Caco-2 (cell line): Measurements from ENCODE around the gene RIPOR2. TPM values are rescaled to one million over a fixed set of nuclear protein-coding genes. Genes with fewer than 3 reads are reported as not detected.
A peak's percentile ranks its signal among the peaks of the same experiment; 100 is the strongest.

Experiments used
- BruUV-seq: library from RNA; stranded (reverse); fragments of 400-500 nt; replicated peaks from 2 replicates; lab custom pipeline; 2021; lab: Mats Ljungman, UMichigan
- CTCF ChIA-PET: fragments of 300-600 bp; sonication (Branson Sonifier 250); formaldehyde crosslinking; loops from one replicate; lab custom pipeline; 2022; ENCODE audit warnings: antibody characterized with exemption; lab: Charles Lee
- POLR2A ChIA-PET: fragments of 300-600 bp; sonication (Branson Sonifier 250); formaldehyde crosslinking; loops from one replicate; lab custom pipeline; 2022; ENCODE audit warnings: antibody characterized with exemption; lab: Charles Lee
- DNase-seq, 2 experiments: peaks; one replicate each; pipeline versions ENCODE4 v3.0.0 to v3.0.0-alpha.2; 2020 to 2022
- H3K27me3 ChIP-seq: replicated peaks from 2 replicates; pipeline ENCODE4 v1.6.0; 2011; ENCODE audit warnings: low read length; ENCODE audit not compliant: control insufficient read depth, insufficient read depth
- H3K36me3 ChIP-seq: 2 replicates; pipeline ENCODE4 v1.5.1; 2011; ENCODE audit warnings: low read length; ENCODE audit not compliant: control insufficient read depth, insufficient read depth
- H3K4me1 ChIP-seq: fragments of 250-450 bp; sonication (Bioruptor Pico); 2 replicates; pipeline ENCODE4 v1.5.1; 2020; ENCODE audit warnings: mild to moderate bottlenecking
- H3K4me3 ChIP-seq: 2 replicates; pipeline ENCODE4 v1.5.1; 2011; ENCODE audit warnings: low read depth, mild to moderate bottlenecking, control low read depth, low read length
- H3K9me3 ChIP-seq: fragments of 250-450 bp; sonication (Bioruptor Pico); 2 replicates; pipeline ENCODE4 v1.5.1; 2020; ENCODE audit warnings: mild to moderate bottlenecking, moderate library complexity
- H3K27ac Mint-ChIP-seq: one replicate; pipeline ENCODE4 v1.8.0; 2022; ENCODE audit warnings: mixed read lengths; ENCODE audit not compliant: unreplicated experiment
- H3K27me3 Mint-ChIP-seq: one replicate; pipeline ENCODE4 v1.8.0; 2022; ENCODE audit warnings: mixed read lengths; ENCODE audit not compliant: insufficient read depth, unreplicated experiment
- H3K36me3 Mint-ChIP-seq: one replicate; pipeline ENCODE4 v1.8.0; 2022; ENCODE audit warnings: mild to moderate bottlenecking, mixed read lengths; ENCODE audit not compliant: insufficient read depth, unreplicated experiment
- H3K4me1 Mint-ChIP-seq: one replicate; pipeline ENCODE4 v1.8.0; 2022; ENCODE audit warnings: low read depth, mixed read lengths; ENCODE audit not compliant: unreplicated experiment
- H3K4me3 Mint-ChIP-seq: one replicate; pipeline ENCODE4 v1.8.0; 2022; ENCODE audit warnings: mild to moderate bottlenecking, moderate library complexity, mixed read lengths; ENCODE audit not compliant: unreplicated experiment
- H3K9me3 Mint-ChIP-seq: one replicate; pipeline ENCODE4 v1.8.0; 2022; ENCODE audit warnings: mixed read lengths; ENCODE audit not compliant: unreplicated experiment
- intact Hi-C: fragments of 100-400 bp; cut with micrococcal nuclease; formaldehyde crosslinking; loops from one replicate; pipeline ENCODE4 v1.10.0; 2022; ENCODE audit not compliant: unreplicated experiment
- total RNA-seq: library from RNA; stranded (reverse); gene quantifications from 2 replicates; pipeline ENCODE4 v1.2.3, GENCODE V29; 2022
- TF ChIP-seq, protein P1 (sequence below), 2 experiments: fragments of 200-600 bp in 1 of 2; IDR thresholded peaks; 1 replicate in 1 of 2; 2 replicates in 1 of 2; pipeline versions ENCODE4 v1.5.1 to v1.8.0; 2011 to 2022; ENCODE audit warnings: antibody characterized with exemption in 1 of 2, control low read depth in 1 of 2, inconsistent platforms in 1 of 2, low read depth in 1 of 2, low read length in 1 of 2, mild to moderate bottlenecking in 1 of 2, moderate library complexity in 1 of 2; ENCODE audit not compliant: insufficient read depth in 1 of 2, severe bottlenecking in 1 of 2, unreplicated experiment in 1 of 2

RIPOR2 gene
- total RNA-seq, 1 experiment from 2014 or later = 0.64 TPM

DNA sequence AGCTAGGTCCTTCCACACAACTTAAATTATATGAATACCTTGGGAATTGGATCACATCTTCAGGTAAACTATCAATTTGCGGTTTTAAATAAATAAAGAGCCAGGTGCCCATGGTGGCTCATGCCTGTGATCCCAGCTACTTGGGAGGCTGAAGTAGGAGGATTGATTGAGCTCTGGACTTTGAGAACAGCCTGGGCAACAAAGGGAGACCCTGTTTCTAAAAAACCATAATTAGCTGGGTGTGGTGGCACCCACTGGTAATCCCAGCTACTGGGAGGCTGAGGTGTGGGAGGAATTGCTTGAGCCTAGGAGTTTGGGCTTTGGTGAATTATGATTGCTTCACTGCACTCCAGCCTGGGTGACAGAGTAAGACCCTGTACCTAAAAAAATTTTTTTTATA lies 157.6 kb downstream of the RIPOR2 start:
- TF ChIP-seq, protein P1, sequence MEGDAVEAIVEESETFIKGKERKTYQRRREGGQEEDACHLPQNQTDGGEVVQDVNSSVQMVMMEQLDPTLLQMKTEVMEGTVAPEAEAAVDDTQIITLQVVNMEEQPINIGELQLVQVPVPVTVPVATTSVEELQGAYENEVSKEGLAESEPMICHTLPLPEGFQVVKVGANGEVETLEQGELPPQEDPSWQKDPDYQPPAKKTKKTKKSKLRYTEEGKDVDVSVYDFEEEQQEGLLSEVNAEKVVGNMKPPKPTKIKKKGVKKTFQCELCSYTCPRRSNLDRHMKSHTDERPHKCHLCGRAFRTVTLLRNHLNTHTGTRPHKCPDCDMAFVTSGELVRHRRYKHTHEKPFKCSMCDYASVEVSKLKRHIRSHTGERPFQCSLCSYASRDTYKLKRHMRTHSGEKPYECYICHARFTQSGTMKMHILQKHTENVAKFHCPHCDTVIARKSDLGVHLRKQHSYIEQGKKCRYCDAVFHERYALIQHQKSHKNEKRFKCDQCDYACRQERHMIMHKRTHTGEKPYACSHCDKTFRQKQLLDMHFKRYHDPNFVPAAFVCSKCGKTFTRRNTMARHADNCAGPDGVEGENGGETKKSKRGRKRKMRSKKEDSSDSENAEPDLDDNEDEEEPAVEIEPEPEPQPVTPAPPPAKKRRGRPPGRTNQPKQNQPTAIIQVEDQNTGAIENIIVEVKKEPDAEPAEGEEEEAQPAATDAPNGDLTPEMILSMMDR (IDR thresholded peaks at IDR 0.05; ENCODE audit: insufficient read depth in 1 of 2, low read depth in 1 of 2, low read length in 1 of 2, severe bottlenecking in 1 of 2, unreplicated experiment in 1 of 2) = no peak
- peaks cover 19% of the 10 kb centered on the region for H3K4me1 Mint-ChIP-seq
- Histone ChIP-seq H3K4me3 (0 out of 2 replicates have a peak overlapping the region, but pooled peaks have one; percentile 11), H3K27me3 (no peaks in the 10 kb centered on the region), H3K9me3 (no peaks in the 10 kb centered on the region), H3K4me1 (peaks cover 41% of the 10 kb centered on the region), H3K36me3 (peaks cover 3% of the 10 kb centered on the region; the same call in 1 of the 2 replicates)
- H3K27ac Mint-ChIP-seq = no peak overlapping the region
- no TSS peak for BruUV-seq
- DNase-seq = no peak
- ChIA-PET POLR2A (no interaction called here), CTCF (no interaction called here)
- H3K9me3 Mint-ChIP-seq = no peaks in the 10 kb centered on the region
- intact Hi-C loops = no loop called here
- no peaks in the 10 kb centered on the region for H3K27me3 Mint-ChIP-seq
- no peak overlapping the region for H3K4me3 Mint-ChIP-seq
- H3K36me3 Mint-ChIP-seq = peaks cover 62% of the 10 kb centered on the region

DNA sequence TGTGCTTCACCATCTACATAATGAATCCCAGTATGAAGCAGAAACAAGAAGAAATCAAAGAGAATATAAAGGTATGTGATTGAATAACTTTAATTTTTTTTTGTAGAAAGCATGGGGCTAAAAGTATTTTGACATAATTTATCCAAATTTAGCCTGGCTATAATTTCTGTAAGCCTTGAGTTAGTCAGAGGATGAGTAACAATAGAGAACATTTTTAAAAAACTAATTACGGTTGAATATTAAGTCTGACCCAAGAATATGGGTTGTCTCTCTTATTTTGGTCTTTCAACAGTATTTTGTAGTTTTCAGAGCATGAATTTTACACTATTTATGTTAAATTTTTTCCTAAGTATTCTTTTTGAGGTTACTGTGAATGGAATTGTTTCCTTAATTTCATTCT lies 158.5 kb downstream of the RIPOR2 start:
- no peak overlapping the region for H3K27ac Mint-ChIP-seq
- Histone ChIP-seq H3K4me3 (peak overlapping the region; percentile 7; the same call in 1 of the 2 replicates), H3K9me3 (no peaks in the 10 kb centered on the region), H3K36me3 (peaks cover 3% of the 10 kb centered on the region; the same call in 1 of the 2 replicates), H3K4me1 (peaks cover 41% of the 10 kb centered on the region), H3K27me3 (no peaks in the 10 kb centered on the region)
- TF ChIP-seq, protein P1 (IDR thresholded peaks at IDR 0.05; ENCODE audit: insufficient read depth in 1 of 2, low read depth in 1 of 2, low read length in 1 of 2, severe bottlenecking in 1 of 2, unreplicated experiment in 1 of 2) = no peak
- peaks cover 53% of the 10 kb centered on the region for H3K36me3 Mint-ChIP-seq
- CTCF ChIA-PET = no interaction called here
- POLR2A ChIA-PET = no interaction called here
- no peak overlapping the region for H3K4me3 Mint-ChIP-seq
- no peaks in the 10 kb centered on the region for H3K9me3 Mint-ChIP-seq
- intact Hi-C loops = no loop called here
- no peaks in the 10 kb centered on the region for H3K27me3 Mint-ChIP-seq
- no peak for DNase-seq
- no TSS peak for BruUV-seq
- H3K4me1 Mint-ChIP-seq = peaks cover 18% of the 10 kb centered on the region

DNA sequence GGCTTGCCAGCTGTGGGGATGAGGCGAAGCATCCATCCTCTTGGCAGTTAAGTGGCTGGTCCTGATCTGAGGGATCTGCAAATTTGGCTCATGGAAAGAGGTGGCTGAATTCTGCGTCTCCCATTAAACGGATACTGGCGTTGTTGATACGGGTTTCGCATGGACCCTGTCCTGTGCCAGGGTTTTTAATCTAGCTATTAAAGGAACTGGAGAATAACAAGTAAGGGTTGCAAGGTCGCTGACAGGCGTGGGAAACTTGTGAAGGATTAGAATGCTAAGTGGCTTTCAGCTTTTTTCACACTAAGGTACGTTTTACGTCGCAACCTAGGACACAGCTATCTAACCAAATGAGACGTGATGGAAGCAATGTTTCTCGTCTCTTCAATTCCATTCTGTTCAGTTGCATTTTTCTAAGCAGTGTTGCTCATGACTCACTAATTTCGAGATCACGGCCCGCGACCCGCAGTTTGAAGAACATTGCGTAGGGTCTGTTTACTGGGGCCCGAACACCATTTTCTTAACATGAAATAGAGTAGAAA lies 160.2 kb downstream of the RIPOR2 start:
- BruUV-seq = TSS peak; percentile 32
- POLR2A ChIA-PET = interaction anchor here (0.6 to 0.8 kb wide), 2 partner anchors 271 to 1329 kb away, joined by 3 read pairs; no protein-coding TSS in a partner anchor
- peak overlapping the region; percentile 92 for H3K4me3 ChIP-seq
- Mint-ChIP-seq H3K27me3 (no peaks in the 10 kb centered on the region), H3K36me3 (peaks cover 37% of the 10 kb centered on the region), H3K4me1 (peaks cover 12% of the 10 kb centered on the region), H3K27ac (peak overlapping the region; percentile 95), H3K4me3 (peak overlapping the region; percentile 93), H3K9me3 (no peaks in the 10 kb centered on the region)
- 0 out of 2 replicates have a peak, but pooled peaks cover 2% of the 10 kb centered on the region for H3K36me3 ChIP-seq
- no peak for DNase-seq
- TF ChIP-seq, protein P1 (IDR thresholded peaks at IDR 0.05; ENCODE audit: insufficient read depth in 1 of 2, low read depth in 1 of 2, low read length in 1 of 2, severe bottlenecking in 1 of 2, unreplicated experiment in 1 of 2) = no peak
- H3K4me1 ChIP-seq = peaks cover 39% of the 10 kb centered on the region
- CTCF ChIA-PET = no interaction called here
- H3K27me3 ChIP-seq = no peaks in the 10 kb centered on the region
- H3K9me3 ChIP-seq = no peaks in the 10 kb centered on the region
- intact Hi-C loops = no loop called here
